Embryonic facial prominence (tissue), 1 donor: ENCODE results near the gene MDM4.

Source experiments
- DNase-seq: peaks from one replicate; pipeline ENCODE4 v3.0.0-alpha.2; 2016; ENCODE audit errors: extremely low spot score

MDM4 gene

DNA sequence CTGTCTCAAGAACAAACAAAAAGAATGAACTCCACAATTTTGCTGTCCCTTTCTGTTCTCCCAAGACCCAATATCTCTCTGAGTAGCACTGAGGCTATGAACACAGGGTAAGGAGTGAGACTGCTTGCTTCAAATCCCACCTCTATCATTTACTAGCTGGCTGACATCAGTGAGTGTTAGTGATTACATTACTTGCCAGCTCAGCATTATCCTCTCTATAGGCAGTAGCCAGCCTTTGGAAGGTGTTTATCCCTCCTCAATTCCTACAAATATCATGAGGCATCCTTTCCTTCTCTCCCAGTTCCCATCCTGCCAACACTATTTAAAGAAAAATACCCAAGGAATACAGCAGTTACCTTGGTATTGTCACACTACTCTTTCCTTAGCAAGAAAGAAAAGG lies 24.6 kb upstream of the MDM4 start:
- no peak for DNase-seq

DNA sequence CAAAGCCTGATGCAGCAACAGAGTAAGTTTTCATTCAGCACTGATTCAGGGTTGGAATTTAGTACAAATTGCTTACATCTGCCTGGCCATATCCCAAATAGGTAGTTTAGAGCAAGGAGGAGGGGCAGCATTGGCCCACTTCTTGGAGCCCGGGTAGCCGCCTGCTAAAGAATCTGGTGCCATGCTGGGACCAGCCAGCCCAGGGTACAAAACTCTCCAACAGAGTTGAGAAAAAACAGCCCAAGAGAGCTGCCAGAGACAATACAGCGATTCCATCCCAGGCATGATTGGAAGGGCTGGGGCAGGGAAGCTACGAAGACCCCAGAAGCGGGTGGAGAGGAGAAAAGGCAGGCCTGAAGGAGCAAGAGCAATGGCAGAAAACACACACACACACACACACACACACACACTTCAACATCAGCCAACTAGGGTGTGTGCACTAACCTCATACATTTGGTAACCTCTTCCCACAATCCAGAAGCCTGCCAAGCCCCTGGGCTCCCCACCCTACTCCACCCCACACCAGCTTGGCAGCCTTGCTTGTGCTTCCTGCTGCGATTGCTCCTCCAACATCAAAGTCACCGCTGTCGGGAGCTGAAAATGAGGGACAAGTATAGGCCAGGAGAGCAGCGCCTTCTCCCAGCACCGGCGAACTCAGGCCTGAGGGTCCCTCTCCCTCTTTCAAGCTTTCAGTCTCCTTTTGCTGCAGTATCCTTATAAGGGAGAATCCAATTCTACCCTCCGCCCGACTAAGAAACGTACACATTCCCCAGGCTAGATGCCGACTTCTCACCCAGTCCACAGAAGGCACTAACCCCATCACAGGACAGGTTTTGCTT lies 22.8 kb upstream of the MDM4 start:
- no peak for DNase-seq

DNA sequence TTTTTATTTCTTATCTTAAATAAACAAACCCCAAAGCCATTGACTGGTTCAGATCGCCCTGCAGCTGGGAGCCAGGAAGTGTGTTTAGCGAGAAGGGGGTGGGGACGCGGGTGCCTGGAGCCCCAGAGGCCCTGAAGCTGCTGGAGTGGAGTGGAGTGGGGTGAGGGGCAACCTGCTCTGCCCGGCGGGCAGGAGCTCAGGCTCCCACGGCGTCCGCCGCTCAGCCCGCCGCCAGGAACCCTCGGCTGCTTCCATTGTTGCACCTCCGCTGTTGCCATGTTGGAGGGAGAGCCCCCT lies 22.3 kb upstream of the MDM4 start:
- no peak for DNase-seq

DNA sequence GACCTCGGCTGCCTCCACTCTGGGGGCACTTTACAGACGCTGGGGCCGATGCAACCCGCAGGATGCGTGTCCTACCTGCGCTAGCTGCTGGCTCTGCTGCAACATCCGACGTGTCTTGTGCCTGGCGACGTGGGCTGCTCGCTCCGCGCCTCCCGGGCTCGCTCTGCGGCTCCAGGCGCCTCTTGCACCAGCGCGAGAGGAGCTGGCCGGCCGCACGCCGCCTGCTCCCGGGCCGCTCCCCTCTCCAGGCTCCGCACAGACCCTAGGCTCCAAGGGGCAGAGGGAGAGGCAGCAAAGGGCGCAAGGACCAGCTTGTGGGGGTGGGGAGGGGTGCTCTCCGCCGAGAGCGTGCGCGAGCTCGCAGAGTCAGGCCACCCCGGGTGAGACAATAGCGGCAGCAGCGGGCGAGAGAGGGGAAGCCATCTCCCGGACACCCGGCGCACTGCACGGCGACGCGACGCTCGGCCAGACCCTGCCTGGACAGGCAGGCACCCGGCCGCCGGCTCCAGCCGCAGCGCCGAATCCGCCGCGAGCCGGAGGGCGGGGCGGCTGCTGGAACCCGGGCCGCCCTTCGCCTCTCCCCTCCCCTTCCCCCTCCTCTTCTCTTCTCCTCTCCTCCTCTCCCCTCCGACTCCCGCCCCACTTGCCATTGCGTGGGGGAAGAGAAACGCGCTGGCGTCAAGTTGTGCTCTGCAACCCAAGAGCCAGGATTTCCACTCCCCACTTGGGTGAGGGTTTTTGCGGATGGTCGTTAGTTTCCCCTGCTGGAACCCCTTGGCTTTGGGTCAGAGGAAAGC lies 21.7 kb upstream of the MDM4 start, which contains the start of gene PIK3C2B:
PIK3C2B (minus strand) TSS at position 525 of the 797 bp plus-strand sequence. CDS start 25,003 bp downstream, outside the sequence.
- DNase-seq, result peak; percentile 54

DNA sequence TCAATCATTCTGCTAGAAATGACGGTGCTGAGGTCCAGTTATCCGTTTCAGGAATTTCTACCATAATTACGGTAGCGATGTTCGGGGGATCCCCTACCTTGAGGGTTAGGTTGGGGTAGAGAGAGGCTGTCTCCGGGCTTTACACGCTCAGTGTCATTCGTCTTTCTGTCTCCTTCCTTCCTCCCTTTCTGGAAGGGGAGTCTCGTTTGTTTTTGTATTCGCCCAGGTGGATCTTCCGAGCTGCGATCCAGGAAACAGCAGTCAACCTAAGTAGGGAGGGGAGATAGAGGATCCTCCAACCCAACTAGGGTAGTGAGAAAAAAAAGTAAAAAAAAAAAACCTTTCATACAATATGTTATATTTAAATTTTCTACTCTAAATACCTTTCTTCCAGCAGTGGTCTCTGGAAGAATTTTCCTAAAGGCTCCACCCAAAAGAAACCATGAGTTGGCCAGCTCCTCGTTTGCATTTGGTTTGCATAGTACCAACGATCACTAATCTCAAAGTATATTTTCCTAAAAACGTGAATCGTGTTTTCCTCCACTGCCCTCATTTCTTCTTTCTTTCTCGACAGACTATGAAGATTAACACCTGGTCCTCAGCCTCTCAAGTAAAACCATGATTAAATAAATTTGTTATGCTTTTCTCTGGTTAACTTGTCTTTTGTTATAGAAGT lies 21.0 kb upstream of the MDM4 start:
- DNase-seq, result no peak

DNA sequence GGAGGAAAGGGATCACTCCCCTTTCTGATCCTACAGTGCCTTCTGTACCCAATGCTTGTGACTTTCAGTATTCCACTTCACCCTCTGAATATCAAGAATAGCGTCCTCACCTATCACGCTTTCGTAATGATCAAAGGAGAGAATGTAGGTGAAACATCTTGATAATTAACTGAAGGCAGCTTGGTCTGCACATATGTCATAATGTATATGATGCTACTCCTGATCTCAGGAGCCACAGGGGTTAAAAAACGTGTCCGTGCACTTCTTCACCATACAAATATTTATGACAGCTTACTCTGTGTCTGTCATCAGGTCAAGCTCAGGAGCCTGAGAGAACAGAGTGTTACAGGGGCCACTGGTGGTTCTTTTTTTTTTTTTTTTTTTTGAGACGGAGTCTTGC lies 20.4 kb upstream of the MDM4 start:
- no peak for DNase-seq

DNA sequence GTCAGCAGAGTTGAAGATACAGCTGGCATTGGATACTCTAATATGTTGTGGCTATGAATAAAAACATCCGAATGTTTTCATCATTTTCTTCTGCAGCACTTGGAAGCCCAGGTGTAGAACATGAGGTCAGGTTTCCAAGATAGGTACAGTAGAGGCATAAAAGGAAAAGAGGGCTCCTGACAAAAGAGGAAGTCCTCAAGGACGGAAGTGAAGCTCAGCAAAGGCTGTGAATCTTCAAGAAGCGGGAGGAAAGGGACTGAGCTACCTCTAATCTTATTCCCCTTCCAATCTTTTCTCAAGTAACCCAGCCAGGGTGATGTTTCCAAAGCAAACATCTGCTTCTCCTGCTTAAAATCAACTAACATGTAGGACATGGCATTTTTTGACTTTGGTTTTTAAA lies 17.2 kb upstream of the MDM4 start:
- no peak for DNase-seq

DNA sequence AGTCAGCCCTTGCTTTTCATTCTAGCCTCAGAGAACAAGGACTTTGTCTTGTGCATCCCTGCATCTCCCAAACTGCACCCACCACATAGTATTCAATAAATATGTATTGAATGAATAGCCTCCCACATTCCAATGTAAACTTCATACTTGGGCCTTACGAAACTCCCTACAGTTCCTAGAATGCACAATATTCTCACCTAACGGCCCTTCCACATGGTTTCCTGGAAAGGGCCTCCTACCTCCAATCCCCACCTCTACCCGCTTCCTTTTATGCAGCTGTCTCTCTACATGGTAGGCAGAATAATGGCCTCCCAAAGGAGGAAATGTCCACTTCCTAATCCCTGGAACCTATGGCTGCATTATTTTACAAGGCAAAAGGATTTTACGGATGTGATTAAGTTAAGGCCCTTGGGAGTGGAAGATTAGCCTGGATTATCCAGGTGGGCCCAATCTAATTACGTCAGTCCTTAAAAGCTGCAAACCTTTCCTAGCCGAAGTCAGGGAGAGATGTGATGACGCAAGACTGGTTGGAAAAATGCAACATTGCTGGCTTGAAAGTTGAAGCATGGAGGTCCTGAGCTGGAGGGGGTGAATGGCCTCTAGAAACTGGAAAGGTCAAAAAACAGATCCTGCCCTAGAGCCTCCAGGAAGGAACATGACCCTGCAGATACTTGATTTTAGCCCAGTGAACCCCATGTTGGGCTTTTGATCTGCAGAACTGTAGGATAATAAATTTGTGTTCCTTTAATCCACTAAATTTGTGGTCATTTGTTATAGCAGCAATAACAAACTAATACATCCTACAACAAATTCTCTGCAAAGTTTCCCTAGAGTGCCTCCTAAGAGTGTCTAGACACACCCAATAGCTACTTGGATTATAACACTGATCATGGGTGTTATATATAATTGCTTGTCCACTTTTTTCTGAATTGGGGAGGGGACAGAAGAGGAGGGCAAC lies 16.4 kb upstream of the MDM4 start:
- DNase-seq, result no peak

DNA sequence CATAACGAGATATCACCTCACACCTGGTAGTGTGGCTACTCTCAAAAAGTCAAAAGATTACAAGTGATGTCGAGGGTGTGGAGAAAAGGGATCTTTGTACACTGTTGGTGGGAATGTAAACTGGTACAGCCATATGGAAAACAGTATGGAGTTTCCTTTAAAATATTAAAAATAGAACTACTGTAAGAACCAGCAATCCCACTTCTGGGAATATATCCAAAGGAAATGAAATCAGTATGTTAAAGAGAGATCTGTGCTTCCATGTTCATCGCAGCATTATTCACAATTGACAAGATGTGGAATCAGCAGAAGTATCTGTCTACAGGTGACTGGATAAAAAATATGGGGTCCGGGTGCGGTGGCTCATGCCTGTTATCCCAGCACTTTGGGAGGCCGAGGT lies 14.0 kb upstream of the MDM4 start:
- peak; percentile 35 for DNase-seq

DNA sequence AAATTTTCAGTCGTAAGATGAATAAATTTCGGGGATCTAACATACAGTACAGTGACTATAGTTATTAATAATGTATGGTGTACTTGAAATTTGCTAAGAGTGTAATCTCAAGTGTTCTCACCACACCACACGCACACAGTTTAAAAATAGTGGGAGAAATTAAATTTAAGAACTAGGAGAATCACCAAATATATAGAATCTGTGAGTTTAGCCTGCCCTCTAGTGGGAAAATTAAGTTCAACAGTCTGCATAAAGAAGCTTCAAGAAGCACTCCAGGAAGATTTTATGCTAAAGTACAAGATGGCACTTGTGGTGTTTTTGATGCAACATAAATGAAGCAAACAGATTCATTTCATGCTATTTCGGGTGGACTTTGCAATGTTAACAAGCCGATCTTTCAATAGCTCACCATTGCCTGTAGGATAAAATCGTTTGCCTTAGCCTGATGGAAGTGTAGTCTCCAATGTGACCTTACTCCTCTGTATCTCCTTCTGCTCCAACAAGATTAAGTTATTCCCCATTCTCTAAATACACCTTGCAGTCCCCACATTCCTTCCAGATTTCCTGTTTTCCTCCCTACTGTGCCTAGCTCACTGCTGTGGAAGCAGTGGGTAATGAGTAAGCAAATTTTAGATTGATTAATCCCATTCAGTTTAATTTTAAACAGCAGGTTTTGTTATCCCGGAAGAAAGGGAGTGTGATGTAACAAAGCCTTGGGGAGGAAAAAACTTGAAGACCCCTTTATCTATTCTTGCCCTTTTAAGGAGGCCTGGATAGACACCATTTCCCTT lies 12.9 kb upstream of the MDM4 start:
- DNase-seq, result peak; percentile 67

DNA sequence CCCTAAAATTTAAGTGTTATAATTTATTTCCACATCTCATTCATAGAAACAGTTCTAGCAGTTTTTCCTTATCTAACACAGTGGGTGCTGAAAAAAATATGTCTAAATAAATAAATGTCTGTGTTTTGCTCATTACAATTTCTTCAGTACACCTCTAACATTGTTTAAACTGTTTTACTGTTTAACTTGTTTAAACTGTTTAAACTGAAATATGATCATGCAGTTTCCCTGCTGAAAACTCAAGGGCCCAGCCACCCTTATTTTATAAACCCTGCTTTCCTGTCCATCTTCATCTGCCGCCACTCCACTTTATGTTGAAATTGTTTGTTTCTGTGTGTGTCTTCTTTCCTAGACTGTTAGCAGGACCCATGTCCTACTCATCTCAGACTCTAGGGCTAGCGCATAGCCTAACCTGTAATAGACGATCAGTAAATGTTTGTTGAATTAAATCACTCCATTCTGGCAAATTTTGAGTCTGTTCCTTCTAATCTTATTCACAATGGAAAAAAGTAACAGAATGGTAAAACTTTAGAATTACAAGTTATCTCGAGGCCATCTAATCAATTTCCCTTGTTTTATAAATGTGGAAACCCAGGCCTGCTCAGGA lies 12.2 kb upstream of the MDM4 start:
- DNase-seq, result no peak

DNA sequence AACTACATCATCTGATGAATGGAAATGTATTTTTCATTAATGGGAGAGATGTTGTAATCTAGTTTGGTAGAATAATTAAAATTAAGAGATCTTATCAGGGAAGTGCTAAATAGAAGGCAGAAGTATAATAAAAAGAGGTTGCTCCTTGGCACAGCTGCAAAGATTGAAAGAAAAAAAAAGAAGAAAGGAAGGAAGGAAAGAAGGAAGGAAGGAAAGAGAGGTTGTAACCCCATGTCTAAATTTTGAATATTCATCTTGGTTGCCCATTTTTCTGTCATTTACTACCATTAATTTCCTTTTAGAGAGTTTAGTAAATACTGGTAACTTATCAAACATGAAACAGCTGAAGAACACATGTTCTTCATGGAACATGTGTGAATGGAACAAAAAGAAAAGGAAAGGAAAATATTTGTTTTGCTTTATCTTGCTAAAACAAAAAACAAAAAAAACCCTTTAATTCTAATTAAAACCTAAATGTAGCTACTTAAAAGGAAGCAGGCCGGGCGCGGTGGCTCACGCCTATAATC lies 10.5 kb upstream of the MDM4 start:
- no peak for DNase-seq

DNA sequence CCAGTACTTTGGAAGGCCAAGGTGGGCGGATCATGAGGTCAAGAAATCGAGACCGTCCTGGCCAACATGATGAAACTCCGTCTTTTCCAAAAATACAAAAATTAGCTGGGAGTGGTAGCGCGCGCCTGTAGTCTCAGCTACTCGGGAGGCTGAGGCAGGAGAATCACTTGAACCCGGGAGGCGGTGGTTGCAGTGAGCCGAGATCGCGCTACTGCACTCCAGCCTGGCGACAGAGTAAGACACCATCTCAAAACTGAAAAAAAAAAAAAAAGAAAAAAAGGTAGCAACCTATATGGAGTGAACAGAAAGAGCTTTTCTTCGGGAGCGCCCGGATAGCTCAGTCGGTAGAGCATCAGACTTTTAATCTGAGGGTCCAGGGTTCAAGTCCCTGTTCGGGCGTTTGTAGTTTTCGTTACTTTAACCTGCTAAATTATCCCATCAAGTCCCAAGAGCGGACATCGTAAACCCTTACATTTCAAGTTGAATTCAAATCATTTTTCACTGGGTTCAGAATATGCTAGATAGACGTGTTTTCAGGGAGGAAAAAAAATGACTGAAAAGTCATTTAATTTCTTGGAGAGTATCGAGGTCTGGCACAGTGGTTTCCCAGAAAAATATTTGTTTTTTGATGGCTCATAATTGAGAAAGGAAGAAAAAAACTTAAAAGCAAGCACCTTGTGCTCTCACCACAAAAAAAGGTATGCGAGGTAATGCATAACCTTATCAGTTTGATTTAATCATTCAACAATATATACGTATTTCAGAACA lies 9.8 kb upstream of the MDM4 start:
- peak; percentile 75 for DNase-seq

DNA sequence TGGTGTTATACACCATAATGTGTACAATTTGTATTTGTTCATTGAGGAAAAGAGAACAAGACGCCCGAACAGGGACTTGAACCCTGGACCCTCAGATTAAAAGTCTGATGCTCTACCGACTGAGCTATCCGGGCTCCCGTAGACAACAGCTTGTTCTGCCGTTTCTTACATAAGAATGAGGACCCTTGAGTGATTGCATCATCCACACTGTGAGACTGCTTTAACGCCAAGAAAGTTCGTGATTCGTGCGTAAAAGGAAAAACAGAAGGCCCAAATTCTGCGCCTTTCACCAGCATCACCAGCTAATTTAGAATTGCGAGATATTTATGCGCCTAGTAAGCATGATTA lies 9.3 kb upstream of the MDM4 start:
- DNase-seq, result peak; percentile 90

DNA sequence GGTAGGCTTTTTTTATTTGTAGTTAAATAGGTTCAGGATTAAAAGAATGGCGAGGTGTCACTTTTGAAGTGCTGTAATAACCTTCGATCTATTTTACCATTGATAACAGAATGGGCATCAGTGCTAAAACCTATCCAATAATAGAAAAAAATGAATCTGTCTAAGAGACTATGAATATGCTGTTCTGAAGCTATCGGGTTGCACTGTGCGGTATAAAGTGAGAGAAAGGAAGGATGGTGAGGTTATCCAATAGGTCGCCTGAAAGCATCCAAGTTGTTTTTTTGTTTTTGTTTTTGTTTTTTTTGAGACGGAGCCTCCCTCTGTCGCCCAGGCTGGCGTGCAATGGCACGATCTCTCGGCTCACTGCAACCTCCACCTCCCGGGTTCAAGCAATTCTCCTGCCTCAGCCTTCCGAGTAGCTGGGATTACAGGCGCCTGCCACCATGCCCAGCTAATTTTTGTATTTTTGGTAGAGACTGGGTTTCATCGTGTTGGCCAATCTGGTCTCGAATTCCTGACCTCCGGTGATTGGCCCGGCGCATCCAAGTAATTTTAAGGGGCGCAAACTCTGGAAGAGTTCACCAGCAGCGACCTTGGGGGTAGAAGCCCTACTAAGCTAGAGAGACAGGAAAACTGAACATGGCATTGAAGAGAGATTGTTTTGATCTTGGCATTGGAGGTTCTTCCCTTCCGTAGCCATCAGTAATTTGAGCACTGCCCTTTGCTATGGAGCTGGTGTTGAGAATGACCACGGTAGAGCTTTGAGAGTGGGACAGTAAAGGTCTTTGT lies 8.7 kb upstream of the MDM4 start:
- DNase-seq, result peak; percentile 51

DNA sequence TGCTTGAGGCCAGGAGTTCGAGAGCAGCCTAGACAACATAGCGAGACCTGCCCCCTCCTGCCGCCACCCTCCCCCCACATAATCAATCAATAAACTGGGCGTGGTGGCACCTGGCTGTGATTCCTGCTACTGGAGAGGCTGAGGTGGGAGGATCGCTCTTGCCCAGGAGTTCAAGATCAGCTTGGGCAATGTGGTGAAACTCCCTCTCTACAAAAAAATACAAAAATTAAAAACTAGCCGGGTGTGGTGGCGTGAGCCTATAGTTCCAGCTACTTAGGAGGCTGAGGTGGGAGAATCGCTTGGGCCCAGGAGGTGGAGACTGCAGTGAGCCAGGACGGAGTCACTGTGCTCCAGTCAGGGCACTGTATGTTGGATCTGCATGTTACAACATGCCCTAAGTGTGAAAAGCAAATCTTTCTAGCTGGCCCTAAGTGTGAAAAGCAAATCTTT lies 7.0 kb upstream of the MDM4 start:
- DNase-seq, result no peak

DNA sequence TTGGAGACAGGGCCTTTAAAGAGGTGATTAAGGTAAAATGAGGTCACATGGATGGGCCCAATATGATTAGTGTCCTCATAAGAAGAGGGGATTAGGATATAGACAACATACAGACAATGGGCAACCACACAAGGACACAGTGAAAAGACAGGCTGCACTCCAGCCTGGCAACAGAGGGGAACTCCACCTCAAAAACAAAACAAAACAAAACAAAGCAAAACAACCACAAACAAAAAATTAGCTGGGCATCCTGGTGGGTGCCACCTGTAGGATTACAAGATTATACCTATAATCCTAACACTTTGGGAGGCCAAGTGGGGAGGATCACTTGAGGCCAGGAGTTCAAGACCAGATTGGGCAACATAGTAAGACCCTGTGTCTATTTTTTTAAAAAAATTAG lies 4.8 kb upstream of the MDM4 start:
- DNase-seq, result no peak

DNA sequence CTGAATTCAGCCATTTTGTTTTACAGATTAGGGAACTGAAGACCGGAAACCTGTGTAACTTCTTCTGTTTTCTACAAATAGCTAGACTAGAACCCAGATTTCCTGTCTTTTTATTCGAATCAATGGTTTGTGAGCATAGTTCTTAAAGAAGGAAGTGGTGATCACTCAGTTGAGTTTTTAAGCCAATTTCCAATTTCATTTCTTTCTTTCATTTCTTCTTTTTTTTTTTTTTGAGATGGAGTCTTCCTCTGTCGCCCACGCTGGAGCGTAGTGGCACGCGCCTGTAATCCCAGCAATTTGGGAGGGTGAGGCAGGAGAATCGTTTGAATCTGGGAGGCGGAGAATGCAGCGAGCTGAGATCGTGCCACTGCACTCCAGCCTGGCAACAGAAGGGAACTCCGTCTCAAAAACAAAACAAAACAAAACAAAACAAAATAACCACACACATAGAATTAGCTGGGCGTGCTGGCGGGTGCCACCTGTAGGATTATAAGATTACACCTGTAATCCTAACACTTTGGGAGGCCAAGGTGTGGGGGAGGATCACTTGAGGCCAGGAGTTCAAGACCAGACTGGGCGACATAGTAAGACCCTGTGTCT lies 3.0 kb upstream of the MDM4 start:
- DNase-seq, result no peak
